GM12878 (cell line): ENCODE data around the gene ANKRD34A. TPM values are rescaled to one million over a fixed set of nuclear protein-coding genes. Genes with fewer than 3 reads are reported as not detected.
A peak's percentile ranks its signal among the peaks of the same experiment; 100 is the strongest.

Source experiments
- ATAC-seq: fragments of 200-7000 bp; cut with Tn5 transposase; 3 replicates; pipeline ENCODE4 v1.9.1; 2020; ENCODE audit warnings: mild to moderate bottlenecking, moderate library complexity
- BruUV-seq: library from RNA; stranded (reverse); fragments of 400-500 nt; replicated peaks from 2 replicates; lab custom pipeline; 2021; lab: Mats Ljungman, UMichigan
- CTCF ChIA-PET: fragments of 300-600 bp; sonication (Branson Sonifier 250); formaldehyde crosslinking; extraction: SDS; loops from one replicate; lab custom pipeline; 2021; ENCODE audit warnings: inconsistent platforms; lab: Yijun Ruan, JAX
- POLR2A ChIA-PET: fragments of 350-600 bp; formaldehyde crosslinking; extraction: SDS; loops from one replicate; lab custom pipeline; 2021; ENCODE audit warnings: inconsistent platforms; lab: Charles Lee
- RAD21 ChIA-PET: fragments of 300-600 bp; sonication (Branson Sonifier 250); formaldehyde crosslinking; loops from one replicate; lab custom pipeline; 2023; ENCODE audit warnings: antibody characterized with exemption; ENCODE audit not compliant: unreplicated experiment; lab: Charles Lee
- SMC1A ChIA-PET: fragments of 300-600 bp; sonication (Branson Sonifier 250); formaldehyde crosslinking; loops from one replicate; lab custom pipeline; 2023; ENCODE audit not compliant: unreplicated experiment, uncharacterized antibody; lab: Charles Lee
- DNase-seq: peaks from one replicate; pipeline ENCODE4 v3.0.0-alpha.2; 2011; ENCODE audit warnings: low read depth, low spot score
- FAIRE-seq: peaks from 3 replicates; lab custom pipeline; 2011; peaks lifted over from hg19 to GRCh38; lab: Jason Lieb, UNC
- H2AFZ ChIP-seq: 2 replicates; pipeline ENCODE4 v1.6.0; 2011; ENCODE audit warnings: low read depth, low read length, control low read depth; ENCODE audit not compliant: control insufficient read depth
- H3K27ac ChIP-seq: 2 replicates; pipeline ENCODE4 v1.5.1; 2011; ENCODE audit warnings: control low read depth; ENCODE audit not compliant: control insufficient read depth, insufficient read depth
- H3K27me3 ChIP-seq, 2 experiments: replicated peaks in 1 of 2; 2 replicates each; pipeline versions ENCODE4 v1.6.0 to v1.6.1; 2011; ENCODE audit warnings: low read length in 1 of 2; ENCODE audit not compliant: control insufficient read depth in 2 of 2, insufficient read depth in 2 of 2
- H3K36me3 ChIP-seq, 2 experiments: 2 replicates each; pipeline ENCODE4 v1.5.1; 2011; ENCODE audit warnings: low read length in 1 of 2; ENCODE audit not compliant: control insufficient read depth in 2 of 2, insufficient read depth in 2 of 2
- H3K4me1 ChIP-seq: 2 replicates; pipeline ENCODE4 v1.6.1; 2011; ENCODE audit warnings: mild to moderate bottlenecking, low read length, moderate library complexity, mixed read lengths; ENCODE audit not compliant: control insufficient read depth, insufficient read depth
- H3K4me2 ChIP-seq: 2 replicates; pipeline ENCODE4 v1.6.0; 2011; ENCODE audit warnings: control low read depth; ENCODE audit not compliant: control insufficient read depth, insufficient read depth
- H3K4me3 ChIP-seq: fragments of 200-600 bp; sonication (generic); 2 replicates; pipeline ENCODE4 v1.5.1; 2016
- H3K79me2 ChIP-seq: 2 replicates; pipeline ENCODE4 v1.6.0; 2011; ENCODE audit warnings: low read length; ENCODE audit not compliant: control insufficient read depth, insufficient read depth
- H3K9ac ChIP-seq: 2 replicates; pipeline ENCODE4 v1.8.0; 2011; ENCODE audit warnings: low read length, control low read depth, mixed read lengths; ENCODE audit not compliant: control insufficient read depth, insufficient read depth
- H3K9me3 ChIP-seq: replicated peaks from 3 replicates; pipeline ENCODE4 v1.5.1; 2011; ENCODE audit warnings: mild to moderate bottlenecking, low read length; ENCODE audit not compliant: control insufficient read depth, insufficient read depth
- H4K20me1 ChIP-seq: 2 replicates; pipeline ENCODE4 v1.6.0; 2011; ENCODE audit not compliant: control insufficient read depth, insufficient read depth
- BACH1 ChIP-seq: fragments of 450-650 bp; IDR thresholded peaks from 2 replicates; pipeline ENCODE4 v1.6.1; 2017; ENCODE audit warnings: mild to moderate bottlenecking, borderline replicate concordance
- BRCA1 ChIP-seq: IDR thresholded peaks from 2 replicates; pipeline ENCODE4 v1.6.1; 2011; ENCODE audit warnings: low read depth, low read length, improper control_type of control experiment
- CBFB ChIP-seq: IDR thresholded peaks from 2 replicates; pipeline ENCODE4 v1.6.1; 2016; ENCODE audit warnings: antibody characterized with exemption, low read depth
- DPF2 ChIP-seq: fragments of 450-650 bp; IDR thresholded peaks from 2 replicates; pipeline ENCODE4 v1.6.1; 2017; ENCODE audit warnings: mild to moderate bottlenecking
- EED ChIP-seq: sonication (generic); IDR thresholded peaks from 2 replicates; pipeline ENCODE4 v1.6.1; 2016; ENCODE audit warnings: antibody characterized with exemption, low read depth
- FOXK2 ChIP-seq: fragments of 450-650 bp; IDR thresholded peaks from 2 replicates; pipeline ENCODE4 v1.6.1; 2017; ENCODE audit warnings: mild to moderate bottlenecking, moderate library complexity
- FOXM1 ChIP-seq: IDR thresholded peaks from 2 replicates; pipeline ENCODE4 v1.6.1; 2012; ENCODE audit warnings: low read depth, mild to moderate bottlenecking, inconsistent platforms, low read length, moderate library complexity
- HSF1 ChIP-seq: fragments of 150-350 bp; IDR thresholded peaks from 2 replicates; pipeline ENCODE4 v1.6.1; 2014; ENCODE audit warnings: mild to moderate bottlenecking, low read depth, low read length
- IKZF2 ChIP-seq, 2 experiments: fragments of 450-650 bp; IDR thresholded peaks; 2 replicates each; pipeline ENCODE4 v1.6.1; 2017; ENCODE audit warnings: mild to moderate bottlenecking in 2 of 2, moderate library complexity in 2 of 2
- KDM1A ChIP-seq: fragments of 200-600 bp; sonication (generic); IDR thresholded peaks from 2 replicates; pipeline ENCODE4 v1.6.1; 2016; ENCODE audit warnings: borderline replicate concordance
- KLF5 ChIP-seq: fragments of 450-650 bp; IDR thresholded peaks from 2 replicates; pipeline ENCODE4 v1.6.1; 2014; ENCODE audit warnings: mild to moderate bottlenecking; ENCODE audit not compliant: partially characterized antibody
- MEF2A ChIP-seq: IDR thresholded peaks from 2 replicates; pipeline ENCODE4 v1.6.1; 2011; ENCODE audit warnings: low read depth, mild to moderate bottlenecking, low read length, moderate library complexity; ENCODE audit not compliant: insufficient read depth
- MLLT1 ChIP-seq: fragments of 450-650 bp; IDR thresholded peaks from 2 replicates; pipeline ENCODE4 v1.6.1; 2016; ENCODE audit warnings: mild to moderate bottlenecking
- MTA3 ChIP-seq: IDR thresholded peaks from 2 replicates; pipeline ENCODE4 v1.6.1; 2012; ENCODE audit warnings: low read length, inconsistent platforms, borderline replicate concordance
- MYC ChIP-seq: IDR thresholded peaks from 2 replicates; pipeline ENCODE4 v1.6.1; 2011; ENCODE audit warnings: mild to moderate bottlenecking, low read length, moderate library complexity, inconsistent platforms; ENCODE audit not compliant: insufficient read depth, insufficient replicate concordance, insufficient read length, severe bottlenecking
- NFIC ChIP-seq: IDR thresholded peaks from 2 replicates; pipeline ENCODE4 v1.6.1; 2012; ENCODE audit warnings: low read depth, mild to moderate bottlenecking, inconsistent platforms, low read length, moderate library complexity
- PAX5 ChIP-seq: IDR thresholded peaks from 2 replicates; pipeline ENCODE4 v1.6.1; 2011; ENCODE audit warnings: low read depth, low read length, borderline replicate concordance
- POLR2A ChIP-seq: IDR thresholded peaks from 2 replicates; pipeline ENCODE4 v1.6.1; 2011; ENCODE audit warnings: low read depth, mild to moderate bottlenecking, low read length
- POLR2AphosphoS2 ChIP-seq: IDR thresholded peaks from 2 replicates; pipeline ENCODE4 v1.6.1; 2011; ENCODE audit warnings: low read depth, mild to moderate bottlenecking, low read length, improper control_type of control experiment, moderate library complexity
- TARDBP ChIP-seq: IDR thresholded peaks from 2 replicates; pipeline ENCODE4 v1.6.1; 2016; ENCODE audit warnings: borderline replicate concordance
- TCF3 ChIP-seq: IDR thresholded peaks from 2 replicates; pipeline ENCODE4 v1.6.1; 2012; ENCODE audit warnings: low read depth, mild to moderate bottlenecking, low read length, borderline replicate concordance; ENCODE audit not compliant: insufficient read depth
- ZBED1 ChIP-seq: IDR thresholded peaks from 2 replicates; pipeline ENCODE4 v1.6.1; 2016; ENCODE audit warnings: borderline replicate concordance
- ZNF207 ChIP-seq: fragments of 450-650 bp; IDR thresholded peaks from 2 replicates; pipeline ENCODE4 v1.6.1; 2014; ENCODE audit warnings: antibody characterized with exemption, mild to moderate bottlenecking, borderline replicate concordance
- ZNF217 ChIP-seq: fragments of 450-650 bp; IDR thresholded peaks from 2 replicates; pipeline ENCODE4 v1.6.1; 2017; ENCODE audit warnings: antibody characterized with exemption, mild to moderate bottlenecking
- ZNF622 ChIP-seq: fragments of 450-650 bp; IDR thresholded peaks from 2 replicates; pipeline ENCODE4 v1.6.1; 2017; ENCODE audit warnings: mild to moderate bottlenecking, inconsistent platforms
- WGBS: methylation state at CpG from one replicate; pipeline ENCODE4 v1.1.6; 2016; ENCODE audit warnings: low lambda C conversion rate; ENCODE audit not compliant: insufficient replicate concordance, insufficient coverage; ENCODE audit errors: missing lambda C conversion rate; 5-methylcytosine and 5-hydroxymethylcytosine counted together
- in situ Hi-C: fragments of 300-500 bp; cut with MboI; formaldehyde crosslinking; loops from 9 replicates; pipeline ENCODE4 v1.14.3; 2018; ENCODE audit warnings: mixed read lengths
- intact Hi-C: fragments of 100-400 bp; cut with micrococcal nuclease; formaldehyde crosslinking; loops from one replicate; pipeline ENCODE4 v1.14.2; 2022; ENCODE audit not compliant: unreplicated experiment
- polyA plus RNA-seq, 11 experiments: library from polyadenylated mRNA; depleted of rRNA in 4 of 11; unstranded in 6 of 11; stranded (reverse) in 5 of 11; fragments of >200 nt; fragmentation: Nextera tagmentation in 4 of 11; fragmentation: Illumina TruSeq in 1 of 11; extraction: Ambion mirVana in 4 of 11; extraction: Trizol in 1 of 11; gene quantifications; 1 replicate in 1 of 11; 2 replicates in 10 of 11; pipeline versions ENCODE4 v1.2.1 to v1.2.3, GENCODE V29; 2011 to 2016; ENCODE audit warnings: inconsistent platforms in 2 of 11, missing spikeins in 2 of 11, low read depth in 1 of 11
- total RNA-seq, 4 experiments: library from RNA; depleted of rRNA in 3 of 4; stranded (reverse); fragments of >200 nt in 3 of 4; fragmentation: Illumina TruSeq in 1 of 4; extraction: Trizol in 1 of 4; gene quantifications; 2 replicates each; pipeline versions ENCODE4 v1.2.1 to v1.2.3, GENCODE V29; 2013 to 2021

ANKRD34A gene
- total and polyA plus RNA-seq, 10 of the 15 experiments (the other 5 are each of a cell fraction or from before 2014, with no cell fraction given): 0.40 to 3.5 (median 1.6) TPM

GRCh38 chr1:145991735-145992412 is 27.5 kb upstream of the ANKRD34A start:
- no peaks in the 10 kb centered on the region for H3K27me3 ChIP-seq
- no peak overlapping the region for H3K9ac ChIP-seq
- BruUV-seq: no TSS peak
- ChIA-PET SMC1A (interaction anchor here (0.6 to 12.5 kb wide), 2 partner anchors 12 to 69 kb away, joined by 4 to 244 read pairs; no protein-coding TSS in a partner anchor), RAD21 (interaction anchor here (7.4 kb wide), 1 partner anchor 13 kb away, joined by 100 read pairs; no protein-coding TSS in a partner anchor), CTCF (interaction anchor here (1.0 to 12.2 kb wide), 5 partner anchors 12 to 20 kb away, joined by 3 to 196 read pairs (median 3); no protein-coding TSS in a partner anchor), POLR2A (interaction anchor here (1.1 to 7.2 kb wide), 3 partner anchors 9 to 28 kb away, joined by 3 to 61 read pairs (median 4); partner anchors contain the start of genes ANKRD34A and POLR3GL)
- ATAC-seq (no peak), DNase-seq (no peak), FAIRE-seq (no peak)
- H3K27ac ChIP-seq: no peak overlapping the region
- no peak overlapping the region for H3K4me3 ChIP-seq
- peaks cover 15% of the 10 kb centered on the region for H3K79me2 ChIP-seq
- peaks cover 0 to 3% of the 10 kb centered on the region in 2 experiments; a peak in 2 of 4 replicates for H3K36me3 ChIP-seq
- no peak overlapping the region for H3K4me2 ChIP-seq
- peaks cover 4% of the 10 kb centered on the region for H3K4me1 ChIP-seq
- intact Hi-C loops (no loop called here), in situ Hi-C loops (no loop called here)
- no peaks in the 10 kb centered on the region for H4K20me1 ChIP-seq
- 94% methylated on average over 10 of the region's 10 CpGs for WGBS
- no peaks in the 10 kb centered on the region for H3K9me3 ChIP-seq
- H2AFZ ChIP-seq: no peak overlapping the region
- TF ChIP-seq MYC: no peak
- no peak for TF ChIP-seq ZNF217
- no peak for TF ChIP-seq ZNF622
- peak; percentile 64 for TF ChIP-seq ZBED1
- no peak for TF ChIP-seq KDM1A
- TF ChIP-seq MEF2A: no peak
- no peak for TF ChIP-seq KLF5
- TF ChIP-seq FOXK2: no peak
- no peak for TF ChIP-seq DPF2
- TF ChIP-seq EED: peak; percentile 26; the same call in 1 of the 2 replicates
- peak; percentile 59; the same call in 1 of the 2 replicates for TF ChIP-seq FOXM1
- TF ChIP-seq TARDBP: no peak
- peak; percentile 96 for TF ChIP-seq MTA3
- TF ChIP-seq BRCA1: no peak
- peak; percentile 74 for TF ChIP-seq POLR2A
- peak; percentile 60; the same call in 1 of the 2 replicates for TF ChIP-seq PAX5
- peak; percentile 48; the same call in 1 of the 2 replicates for TF ChIP-seq CBFB
- TF ChIP-seq TCF3: no peak
- TF ChIP-seq BACH1: peak; percentile 56; the same call in 1 of the 2 replicates
- TF ChIP-seq IKZF2 (IDR thresholded peaks at IDR 0.05): peak; percentile 29 to 47; a peak in 1 of 4 replicates
- TF ChIP-seq MLLT1: no peak
- peak; percentile 84 for TF ChIP-seq POLR2AphosphoS2
- no peak for TF ChIP-seq HSF1
- TF ChIP-seq ZNF207: no peak
- TF ChIP-seq NFIC: peak; percentile 48
